HL-60 (cell line): Measurements from ENCODE around the gene HLA-G.

Source experiments
- DNase-seq, 2 experiments: peaks; one replicate each; pipeline ENCODE4 v3.0.0-alpha.2; 2010 to 2020; ENCODE audit warnings: low read depth in 1 of 2, low spot score in 1 of 2
- H3K27ac ChIP-seq: fragments of 250-450 bp; sonication (Bioruptor Pico); replicated peaks from 2 replicates; pipeline ENCODE4 v1.5.1; 2020; ENCODE audit warnings: mild to moderate bottlenecking, moderate library complexity
- H3K27me3 ChIP-seq: fragments of 250-450 bp; sonication (Bioruptor Pico); 2 replicates; pipeline ENCODE4 v1.5.1; 2021; ENCODE audit warnings: mild to moderate bottlenecking, moderate library complexity; ENCODE audit not compliant: insufficient read depth, poor library complexity, severe bottlenecking
- H3K4me3 ChIP-seq: replicated peaks from 2 replicates; pipeline ENCODE4 v1.5.1; 2011; ENCODE audit warnings: mild to moderate bottlenecking, control low read depth, low read length; ENCODE audit not compliant: insufficient read depth
- GABPA ChIP-seq: IDR thresholded peaks from 2 replicates; pipeline ENCODE4 v1.6.1; 2012; ENCODE audit warnings: low read depth
- POLR2AphosphoS5 ChIP-seq: IDR thresholded peaks from 2 replicates; pipeline ENCODE4 v1.6.1; 2012; ENCODE audit warnings: low read depth
- SPI1 ChIP-seq: IDR thresholded peaks from 2 replicates; pipeline ENCODE4 v1.6.1; 2012; ENCODE audit warnings: low read depth, mild to moderate bottlenecking, borderline replicate concordance
- TF ChIP-seq, protein P1 (sequence below): IDR thresholded peaks from 2 replicates; pipeline ENCODE4 v1.6.1; 2012; ENCODE audit warnings: low read depth; ENCODE audit not compliant: insufficient replicate concordance
- TF ChIP-seq, protein P2 (sequence below): IDR thresholded peaks from one replicate; pipeline ENCODE4 v1.5.1; 2011; ENCODE audit warnings: low read length, control low read depth, inconsistent platforms; ENCODE audit not compliant: insufficient read depth

Gene HLA-G

GRCh38 chr6:29810371-29810770, 17.3 kb upstream of the HLA-G start:
- Histone ChIP-seq H3K4me3 (no peak overlapping the region), H3K27ac (no peak overlapping the region), H3K27me3 (peaks cover 3% of the 10 kb centered on the region)
- DNase-seq = no peak
- TF ChIP-seq POLR2AphosphoS5 (no peak), SPI1 (no peak)

- Histone ChIP-seq H3K27me3 (peaks cover 3% of the 10 kb centered on the region), H3K4me3 (no peak overlapping the region), H3K27ac (no peak overlapping the region)
- no peak for DNase-seq
- TF ChIP-seq, protein P1, sequence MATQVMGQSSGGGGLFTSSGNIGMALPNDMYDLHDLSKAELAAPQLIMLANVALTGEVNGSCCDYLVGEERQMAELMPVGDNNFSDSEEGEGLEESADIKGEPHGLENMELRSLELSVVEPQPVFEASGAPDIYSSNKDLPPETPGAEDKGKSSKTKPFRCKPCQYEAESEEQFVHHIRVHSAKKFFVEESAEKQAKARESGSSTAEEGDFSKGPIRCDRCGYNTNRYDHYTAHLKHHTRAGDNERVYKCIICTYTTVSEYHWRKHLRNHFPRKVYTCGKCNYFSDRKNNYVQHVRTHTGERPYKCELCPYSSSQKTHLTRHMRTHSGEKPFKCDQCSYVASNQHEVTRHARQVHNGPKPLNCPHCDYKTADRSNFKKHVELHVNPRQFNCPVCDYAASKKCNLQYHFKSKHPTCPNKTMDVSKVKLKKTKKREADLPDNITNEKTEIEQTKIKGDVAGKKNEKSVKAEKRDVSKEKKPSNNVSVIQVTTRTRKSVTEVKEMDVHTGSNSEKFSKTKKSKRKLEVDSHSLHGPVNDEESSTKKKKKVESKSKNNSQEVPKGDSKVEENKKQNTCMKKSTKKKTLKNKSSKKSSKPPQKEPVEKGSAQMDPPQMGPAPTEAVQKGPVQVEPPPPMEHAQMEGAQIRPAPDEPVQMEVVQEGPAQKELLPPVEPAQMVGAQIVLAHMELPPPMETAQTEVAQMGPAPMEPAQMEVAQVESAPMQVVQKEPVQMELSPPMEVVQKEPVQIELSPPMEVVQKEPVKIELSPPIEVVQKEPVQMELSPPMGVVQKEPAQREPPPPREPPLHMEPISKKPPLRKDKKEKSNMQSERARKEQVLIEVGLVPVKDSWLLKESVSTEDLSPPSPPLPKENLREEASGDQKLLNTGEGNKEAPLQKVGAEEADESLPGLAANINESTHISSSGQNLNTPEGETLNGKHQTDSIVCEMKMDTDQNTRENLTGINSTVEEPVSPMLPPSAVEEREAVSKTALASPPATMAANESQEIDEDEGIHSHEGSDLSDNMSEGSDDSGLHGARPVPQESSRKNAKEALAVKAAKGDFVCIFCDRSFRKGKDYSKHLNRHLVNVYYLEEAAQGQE = no peak
- TF ChIP-seq GABPA (no peak), POLR2AphosphoS5 (no peak), SPI1 (no peak)
- TF ChIP-seq, protein P2, sequence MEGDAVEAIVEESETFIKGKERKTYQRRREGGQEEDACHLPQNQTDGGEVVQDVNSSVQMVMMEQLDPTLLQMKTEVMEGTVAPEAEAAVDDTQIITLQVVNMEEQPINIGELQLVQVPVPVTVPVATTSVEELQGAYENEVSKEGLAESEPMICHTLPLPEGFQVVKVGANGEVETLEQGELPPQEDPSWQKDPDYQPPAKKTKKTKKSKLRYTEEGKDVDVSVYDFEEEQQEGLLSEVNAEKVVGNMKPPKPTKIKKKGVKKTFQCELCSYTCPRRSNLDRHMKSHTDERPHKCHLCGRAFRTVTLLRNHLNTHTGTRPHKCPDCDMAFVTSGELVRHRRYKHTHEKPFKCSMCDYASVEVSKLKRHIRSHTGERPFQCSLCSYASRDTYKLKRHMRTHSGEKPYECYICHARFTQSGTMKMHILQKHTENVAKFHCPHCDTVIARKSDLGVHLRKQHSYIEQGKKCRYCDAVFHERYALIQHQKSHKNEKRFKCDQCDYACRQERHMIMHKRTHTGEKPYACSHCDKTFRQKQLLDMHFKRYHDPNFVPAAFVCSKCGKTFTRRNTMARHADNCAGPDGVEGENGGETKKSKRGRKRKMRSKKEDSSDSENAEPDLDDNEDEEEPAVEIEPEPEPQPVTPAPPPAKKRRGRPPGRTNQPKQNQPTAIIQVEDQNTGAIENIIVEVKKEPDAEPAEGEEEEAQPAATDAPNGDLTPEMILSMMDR = no peak
Observed at GRCh38 chr6:29811377-29811776, 16.2 kb upstream of the HLA-G start.

DNA sequence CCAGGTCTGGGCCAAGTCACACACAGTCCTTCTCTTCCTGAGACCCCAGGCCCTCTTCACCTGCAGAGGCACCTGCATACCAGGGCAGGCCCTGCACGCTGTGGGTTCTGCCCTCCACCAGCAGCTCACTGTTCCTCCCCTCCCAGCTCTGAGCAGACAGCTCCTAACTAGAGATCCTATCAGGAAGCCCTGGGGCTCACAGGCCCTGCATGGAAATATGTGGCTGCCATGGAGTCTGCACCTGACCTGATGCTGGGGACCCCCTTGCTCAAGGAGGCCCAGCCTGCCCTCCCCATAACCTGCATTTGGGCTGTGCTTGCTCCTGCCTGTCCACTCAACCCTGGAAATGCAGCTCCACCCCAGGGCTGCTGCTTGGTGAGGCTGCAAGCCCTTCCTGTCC, 14.6 kb upstream of the HLA-G start:
- Histone ChIP-seq H3K4me3 (no peak overlapping the region), H3K27me3 (peaks cover 3% of the 10 kb centered on the region), H3K27ac (no peak overlapping the region)
- no peak for DNase-seq
- TF ChIP-seq, protein P1 = no peak
- TF ChIP-seq, protein P2 = no peak
- TF ChIP-seq GABPA (no peak), POLR2AphosphoS5 (no peak), SPI1 (no peak)

DNA sequence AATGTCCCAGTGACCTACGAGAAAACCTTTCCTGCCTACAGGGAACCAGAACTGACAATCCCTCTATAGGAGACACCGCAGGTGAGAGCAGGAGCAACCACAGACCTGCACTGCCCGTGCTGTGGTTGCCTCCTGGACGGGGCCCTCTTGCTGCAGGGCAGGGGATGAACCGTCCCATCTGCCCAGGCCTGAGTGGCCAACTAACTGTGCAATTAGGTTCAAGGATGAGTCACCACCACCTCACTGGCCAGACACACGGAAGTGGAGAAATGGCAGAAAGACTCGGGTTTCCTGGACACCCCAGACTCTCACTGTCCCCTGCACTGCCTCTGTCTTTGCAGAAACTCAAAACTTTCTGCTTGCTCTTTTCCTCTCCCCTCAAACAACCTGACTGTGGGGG, 13.8 kb upstream of the HLA-G start:
- H3K27ac ChIP-seq = no peak overlapping the region
- H3K27me3 ChIP-seq = no peaks in the 10 kb centered on the region
- TF ChIP-seq GABPA = no peak
- TF ChIP-seq, protein P2 = no peak
- peak; percentile 16 to 23 for DNase-seq
- H3K4me3 ChIP-seq = no peak overlapping the region
